Mesenchymal stem cell (in vitro differentiated cells and primary cell): ENCODE data around the gene KIF2A.

Experiments used
- DNase-seq: peaks from one replicate; pipeline ENCODE4 v3.0.0-alpha.2; 2013
- H2AFZ ChIP-seq: one replicate; pipeline ENCODE4 v1.6.1; 2013; ENCODE audit warnings: low read depth, mild to moderate bottlenecking, control low read depth, inconsistent platforms, low read length, moderate library complexity
- H2AK5ac ChIP-seq: 2 replicates; pipeline ENCODE4 v1.6.1; 2013; ENCODE audit warnings: low read length, moderate library complexity, mild to moderate bottlenecking, inconsistent platforms; ENCODE audit not compliant: severe bottlenecking
- H2BK120ac ChIP-seq: one replicate; pipeline ENCODE4 v1.6.1; 2013; ENCODE audit warnings: low read depth, mild to moderate bottlenecking, inconsistent platforms, low read length, moderate library complexity
- H2BK12ac ChIP-seq, 2 experiments: one replicate each; pipeline ENCODE4 v1.6.1; 2013; ENCODE audit warnings: inconsistent platforms in 2 of 2, low read length in 2 of 2, mild to moderate bottlenecking in 2 of 2, moderate library complexity in 2 of 2, control low read depth in 1 of 2
- H2BK15ac ChIP-seq: one replicate; pipeline ENCODE4 v1.6.1; 2013; ENCODE audit warnings: mild to moderate bottlenecking, low read depth, inconsistent platforms; ENCODE audit not compliant: poor library complexity, severe bottlenecking
- H2BK5ac ChIP-seq: 2 replicates; pipeline ENCODE4 v1.6.1; 2013; ENCODE audit warnings: low read depth, mild to moderate bottlenecking, low read length, control low read depth, inconsistent platforms; ENCODE audit not compliant: poor library complexity, severe bottlenecking
- H3K14ac ChIP-seq, 2 experiments: one replicate each; pipeline ENCODE4 v1.6.1; 2013; ENCODE audit warnings: inconsistent platforms in 2 of 2, low read length in 2 of 2, control low read depth in 1 of 2, mild to moderate bottlenecking in 1 of 2, moderate library complexity in 1 of 2
- H3K18ac ChIP-seq, 2 experiments: one replicate each; pipeline ENCODE4 v1.6.1; 2013; ENCODE audit warnings: inconsistent platforms in 2 of 2, low read length in 2 of 2, control low read depth in 1 of 2, low read depth in 1 of 2, mild to moderate bottlenecking in 1 of 2
- H3K23ac ChIP-seq, 2 experiments: one replicate each; pipeline ENCODE4 v1.6.1; 2013; ENCODE audit warnings: inconsistent platforms in 2 of 2, low read length in 2 of 2, mild to moderate bottlenecking in 2 of 2, moderate library complexity in 2 of 2, control low read depth in 1 of 2
- H3K27ac ChIP-seq: 2 replicates; pipeline ENCODE4 v1.5.1; 2013; ENCODE audit warnings: mild to moderate bottlenecking, moderate library complexity, low read length, control low read depth, inconsistent platforms; ENCODE audit not compliant: poor library complexity, severe bottlenecking
- H3K27me3 ChIP-seq, 2 experiments: 2 replicates each; pipeline versions ENCODE4 v1.6.1 to v1.7.0; 2013; ENCODE audit warnings: low read length in 2 of 2, mild to moderate bottlenecking in 2 of 2, moderate library complexity in 2 of 2, control low read depth in 1 of 2, inconsistent platforms in 1 of 2; ENCODE audit not compliant: control insufficient read depth in 1 of 2, insufficient read depth in 1 of 2
- H3K36me3 ChIP-seq, 2 experiments: 2 replicates each; pipeline versions ENCODE4 v1.6.1 to v1.7.0; 2013; ENCODE audit warnings: low read length in 2 of 2, control low read depth in 1 of 2, inconsistent platforms in 1 of 2, low read depth in 1 of 2, mild to moderate bottlenecking in 1 of 2; ENCODE audit not compliant: insufficient read depth in 2 of 2, control insufficient read depth in 1 of 2
- H3K4ac ChIP-seq, 2 experiments: one replicate each; pipeline ENCODE4 v1.6.1; 2013; ENCODE audit warnings: inconsistent platforms in 2 of 2, low read length in 2 of 2, mild to moderate bottlenecking in 2 of 2, moderate library complexity in 2 of 2, control low read depth in 1 of 2, low read depth in 1 of 2
- H3K4me1 ChIP-seq: 2 replicates; pipeline ENCODE4 v1.6.1; 2013; ENCODE audit warnings: low read depth, low read length, control low read depth; ENCODE audit not compliant: control insufficient read depth, insufficient read depth
- H3K4me2 ChIP-seq: 2 replicates; pipeline ENCODE4 v1.6.1; 2013; ENCODE audit warnings: low read length, mild to moderate bottlenecking, inconsistent platforms; ENCODE audit not compliant: poor library complexity, severe bottlenecking
- H3K4me3 ChIP-seq, 2 experiments: 2 replicates each; pipeline versions ENCODE4 v1.5.1 to v1.7.0; 2013; ENCODE audit warnings: low read length in 2 of 2, mild to moderate bottlenecking in 2 of 2, control low read depth in 1 of 2, low read depth in 1 of 2; ENCODE audit not compliant: insufficient read depth in 1 of 2
- H3K79me1 ChIP-seq: replicated peaks from 2 replicates; pipeline ENCODE4 v1.6.1; 2013; ENCODE audit warnings: mild to moderate bottlenecking, control low read depth, low read length, inconsistent platforms; ENCODE audit not compliant: poor library complexity, severe bottlenecking
- H3K9ac ChIP-seq: 2 replicates; pipeline ENCODE4 v1.7.0; 2013; ENCODE audit warnings: mild to moderate bottlenecking, low read length, moderate library complexity
- H3K9me3 ChIP-seq: 2 replicates; pipeline ENCODE4 v1.7.0; 2013; ENCODE audit warnings: mild to moderate bottlenecking, low read length; ENCODE audit not compliant: control insufficient read depth
- H4K8ac ChIP-seq: one replicate; pipeline ENCODE4 v1.6.1; 2013; ENCODE audit warnings: inconsistent platforms, mild to moderate bottlenecking, low read length, moderate library complexity
- H4K91ac ChIP-seq: one replicate; pipeline ENCODE4 v1.6.1; 2013; ENCODE audit warnings: mild to moderate bottlenecking, low read length, inconsistent platforms
- WGBS: methylation state at CpG from one replicate; pipeline ENCODE4 v1.1.7; 2013; ENCODE audit warnings: mixed read lengths; 5-methylcytosine and 5-hydroxymethylcytosine counted together

Gene KIF2A

DNA sequence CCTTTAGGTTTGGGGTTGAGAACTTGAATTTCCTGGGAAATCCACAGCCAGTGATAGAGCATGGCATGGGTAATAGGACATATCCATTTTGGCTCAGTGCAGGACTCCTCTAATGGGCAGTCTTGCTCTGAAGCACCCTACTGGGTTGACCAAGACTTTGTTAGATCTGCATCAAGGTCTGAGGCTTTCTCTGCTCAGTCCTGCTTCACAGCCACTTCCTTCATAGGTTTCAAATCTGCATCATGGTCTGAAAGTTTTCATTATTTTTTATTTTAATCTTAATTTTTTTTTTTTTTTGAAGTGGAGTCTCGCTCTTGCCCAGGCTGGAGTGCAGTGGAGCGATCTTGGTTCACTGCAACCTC lies 36.5 kb downstream of the KIF2A start:
- Histone ChIP-seq H3K79me1 (peaks cover 16% of the 10 kb centered on the region), H3K4me1 (no peaks in the 10 kb centered on the region), H2AFZ (no peak overlapping the region), H2BK12ac (no peak overlapping the region), H3K18ac (no peak overlapping the region), H3K14ac (no peak overlapping the region), H3K4me2 (no peak overlapping the region), H3K9ac (no peak overlapping the region), H3K23ac (no peak overlapping the region), H3K4ac (no peak overlapping the region), H2BK120ac (no peak overlapping the region), H2BK15ac (no peak overlapping the region), H2AK5ac (no peak overlapping the region), H4K91ac (no peak overlapping the region), H4K8ac (no peak overlapping the region), H3K9me3 (no peaks in the 10 kb centered on the region), H2BK5ac (no peak overlapping the region), H3K36me3 (peaks cover 0 to 2% of the 10 kb centered on the region in 2 experiments), H3K27ac (no peak overlapping the region), H3K27me3 (no peaks in the 10 kb centered on the region), H3K4me3 (no peak overlapping the region)
- no CpG with 5 or more reads among the region's 2 CpGs for WGBS
- DNase-seq = no peak

DNA sequence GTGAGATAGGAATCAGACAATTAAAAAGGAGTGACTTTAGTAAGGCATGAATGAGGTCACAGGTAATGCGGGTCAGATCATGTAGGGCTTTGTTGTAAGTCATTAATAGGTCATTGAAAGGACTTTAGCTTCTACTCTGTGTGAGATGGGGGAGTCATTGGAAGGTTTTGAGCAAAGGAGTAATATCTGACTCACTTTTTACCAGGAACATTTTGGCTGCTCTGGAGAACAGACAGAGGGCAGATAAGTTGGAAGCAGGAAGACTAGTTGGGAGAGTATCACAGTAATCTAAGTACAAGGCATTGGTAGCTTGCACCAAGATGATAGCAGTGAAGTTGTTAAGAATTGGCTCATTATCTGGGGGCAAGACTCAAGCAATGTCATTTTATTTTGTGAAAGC lies 37.4 kb downstream of the KIF2A start:
- WGBS = 96% methylated on average over 1 of the region's 1 CpG
- Histone ChIP-seq H3K23ac (no peak overlapping the region), H4K91ac (no peak overlapping the region), H3K9me3 (no peaks in the 10 kb centered on the region), H3K4me2 (no peak overlapping the region), H3K9ac (no peak overlapping the region), H3K4ac (no peak overlapping the region), H3K36me3 (peaks cover 2 to 6% of the 10 kb centered on the region in 2 experiments), H3K18ac (no peak overlapping the region), H4K8ac (no peak overlapping the region), H3K79me1 (peaks cover 12% of the 10 kb centered on the region), H2BK120ac (no peak overlapping the region), H3K4me3 (no peak overlapping the region), H2AFZ (no peak overlapping the region), H3K14ac (no peak overlapping the region), H3K27ac (no peak overlapping the region), H3K4me1 (no peaks in the 10 kb centered on the region), H3K27me3 (no peaks in the 10 kb centered on the region), H2BK12ac (no peak overlapping the region), H2BK15ac (no peak overlapping the region), H2AK5ac (no peak overlapping the region), H2BK5ac (no peak overlapping the region)
- DNase-seq = no peak

DNA sequence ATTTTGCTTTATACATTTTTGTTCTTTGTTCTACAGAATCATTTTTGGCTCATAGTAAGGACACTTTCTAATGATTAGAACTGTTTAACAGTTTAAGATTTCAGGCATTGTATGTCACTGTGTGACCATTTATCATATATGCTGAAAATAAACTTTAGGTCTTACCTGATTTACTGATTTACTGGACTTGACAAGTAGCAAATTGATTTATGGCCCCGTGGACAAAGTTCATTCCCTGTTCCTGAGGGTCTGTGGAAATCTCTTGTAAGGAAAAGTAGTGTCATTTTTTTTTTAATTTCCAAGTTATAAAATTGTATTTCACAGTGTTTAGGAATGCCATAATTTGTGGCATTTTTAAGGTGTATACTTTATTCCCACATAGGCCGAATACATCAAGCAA lies 40.7 kb downstream of the KIF2A start:
- WGBS = 100% methylated on average over 2 of the region's 2 CpGs
- Histone ChIP-seq H4K8ac (no peak overlapping the region), H3K4me2 (no peak overlapping the region), H3K14ac (no peak overlapping the region), H2BK12ac (no peak overlapping the region), H3K27ac (no peak overlapping the region), H3K27me3 (no peaks in the 10 kb centered on the region), H3K9ac (no peak overlapping the region), H2AFZ (no peak overlapping the region), H3K4me1 (no peaks in the 10 kb centered on the region), H3K36me3 (peaks cover 11 to 27% of the 10 kb centered on the region in 2 experiments), H3K4me3 (no peak overlapping the region), H2BK15ac (no peak overlapping the region), H3K23ac (no peak overlapping the region), H2AK5ac (no peak overlapping the region), H3K9me3 (no peaks in the 10 kb centered on the region), H4K91ac (no peak overlapping the region), H3K4ac (no peak overlapping the region), H2BK120ac (no peak overlapping the region), H3K18ac (no peak overlapping the region), H2BK5ac (no peak overlapping the region), H3K79me1 (peaks cover 6% of the 10 kb centered on the region)
- no peak for DNase-seq

GRCh38 chr5:62347928-62348327 lies 41.9 kb downstream of the KIF2A start:
- H3K27me3 ChIP-seq = no peaks in the 10 kb centered on the region
- H2BK5ac ChIP-seq = no peak overlapping the region
- no peak overlapping the region for H4K91ac ChIP-seq
- H2AK5ac ChIP-seq = no peak overlapping the region
- no peak overlapping the region for H2BK15ac ChIP-seq
- H2AFZ ChIP-seq = no peak overlapping the region
- DNase-seq = no peak
- peaks cover 11 to 34% of the 10 kb centered on the region in 2 experiments for H3K36me3 ChIP-seq
- H3K18ac ChIP-seq = no peak overlapping the region
- no peak overlapping the region for H3K4me2 ChIP-seq
- no peak overlapping the region for H2BK120ac ChIP-seq
- H3K9ac ChIP-seq = no peak overlapping the region
- H3K4ac ChIP-seq = no peak overlapping the region
- no peak overlapping the region for H3K4me3 ChIP-seq
- no peak overlapping the region for H3K14ac ChIP-seq
- H3K9me3 ChIP-seq = no peaks in the 10 kb centered on the region
- H3K23ac ChIP-seq = no peak overlapping the region
- 80% methylated on average over 1 of the region's 1 CpG for WGBS
- no peak overlapping the region for H3K27ac ChIP-seq
- H2BK12ac ChIP-seq = no peak overlapping the region
- no peaks in the 10 kb centered on the region for H3K4me1 ChIP-seq
- no peak overlapping the region for H4K8ac ChIP-seq
- peaks cover 7% of the 10 kb centered on the region for H3K79me1 ChIP-seq
